Activated T-cell treated with anti-CD3 and anti-CD28 coated beads, Interleukin-2, amount 50 U/mL, for 24 hours (primary cell): ENCODE data around the gene HK1.

ENCODE experiments used
- DNase-seq: peaks from one replicate; pipeline ENCODE4 v3.0.0-alpha.2; 2020
- H3K27ac Mint-ChIP-seq: 2 replicates; pipeline ENCODE4 v1.8.0; 2020; ENCODE audit warnings: mild to moderate bottlenecking, mixed read lengths
- H3K27me3 Mint-ChIP-seq: 2 replicates; pipeline ENCODE4 v1.8.0; 2020; ENCODE audit warnings: mixed read lengths
- H3K36me3 Mint-ChIP-seq: 2 replicates; pipeline ENCODE4 v1.8.0; 2020; ENCODE audit warnings: low read depth, mixed read lengths
- H3K4me1 Mint-ChIP-seq: 2 replicates; pipeline ENCODE4 v1.8.0; 2020; ENCODE audit warnings: low read depth, mixed read lengths
- H3K4me3 Mint-ChIP-seq: 2 replicates; pipeline ENCODE4 v1.8.0; 2020; ENCODE audit warnings: mild to moderate bottlenecking, moderate library complexity, mixed read lengths
- H3K9me3 Mint-ChIP-seq: 2 replicates; pipeline ENCODE4 v1.8.0; 2020; ENCODE audit warnings: mixed read lengths

The HK1 gene

GRCh38 chr10:69385454-69386350 is 107.4 kb downstream of the HK1 start:
- Mint-ChIP-seq H3K27ac (peak overlapping the region; percentile 59), H3K27me3 (no peaks in the 10 kb centered on the region), H3K9me3 (no peaks in the 10 kb centered on the region), H3K4me1 (peaks cover 3% of the 10 kb centered on the region), H3K4me3 (no peak overlapping the region), H3K36me3 (peaks cover 96% of the 10 kb centered on the region)
- DNase-seq: no peak

GRCh38 chr10:69387500-69387899 is 109.2 kb downstream of the HK1 start:
- Mint-ChIP-seq H3K9me3 (no peaks in the 10 kb centered on the region), H3K27ac (no peak overlapping the region), H3K4me3 (no peak overlapping the region), H3K4me1 (peaks cover 12% of the 10 kb centered on the region), H3K27me3 (no peaks in the 10 kb centered on the region), H3K36me3 (peaks cover 95% of the 10 kb centered on the region)
- no peak for DNase-seq

GRCh38 chr10:69388488-69388887 is 110.2 kb downstream of the HK1 start:
- Mint-ChIP-seq H3K27me3 (no peaks in the 10 kb centered on the region), H3K36me3 (peaks cover 95% of the 10 kb centered on the region), H3K4me3 (no peak overlapping the region), H3K4me1 (peaks cover 14% of the 10 kb centered on the region), H3K9me3 (no peaks in the 10 kb centered on the region), H3K27ac (peak overlapping the region; percentile 3)
- no peak for DNase-seq

GRCh38 chr10:69389827-69390490 is 111.7 kb downstream of the HK1 start:
- DNase-seq: no peak
- Mint-ChIP-seq H3K9me3 (no peaks in the 10 kb centered on the region), H3K4me1 (peaks cover 14% of the 10 kb centered on the region)

GRCh38 chr10:69391158-69391557 is 112.9 kb downstream of the HK1 start:
- peaks cover 93% of the 10 kb centered on the region for H3K36me3 Mint-ChIP-seq
- peak overlapping the region; percentile 57 for H3K27ac Mint-ChIP-seq
- H3K4me3 Mint-ChIP-seq: no peak overlapping the region
- no peaks in the 10 kb centered on the region for H3K27me3 Mint-ChIP-seq
- H3K4me1 Mint-ChIP-seq: peaks cover 14% of the 10 kb centered on the region
- no peak for DNase-seq
- no peaks in the 10 kb centered on the region for H3K9me3 Mint-ChIP-seq

More at GRCh38 chr10:69389827-69390490, 111.7 kb downstream of the HK1 start:
- Mint-ChIP-seq H3K36me3 (peaks cover 95% of the 10 kb centered on the region), H3K27me3 (no peaks in the 10 kb centered on the region), H3K4me3 (no peak overlapping the region), H3K27ac (peak overlapping the region; percentile 86)

GRCh38 chr10:69392481-69393000 is 114.2 kb downstream of the HK1 start:
- H3K9me3 Mint-ChIP-seq: no peaks in the 10 kb centered on the region
- peaks cover 94% of the 10 kb centered on the region for H3K36me3 Mint-ChIP-seq
- peak overlapping the region; percentile 84 for H3K27ac Mint-ChIP-seq
- H3K4me3 Mint-ChIP-seq: no peak overlapping the region
- H3K4me1 Mint-ChIP-seq: peaks cover 14% of the 10 kb centered on the region
- H3K27me3 Mint-ChIP-seq: no peaks in the 10 kb centered on the region
- DNase-seq: peak; percentile 84

GRCh38 chr10:69394020-69394419 is 115.7 kb downstream of the HK1 start:
- no peaks in the 10 kb centered on the region for H3K27me3 Mint-ChIP-seq
- no peaks in the 10 kb centered on the region for H3K9me3 Mint-ChIP-seq
- H3K27ac Mint-ChIP-seq: peak overlapping the region; percentile 60
- DNase-seq: no peak
- no peak overlapping the region for H3K4me3 Mint-ChIP-seq
- peaks cover 14% of the 10 kb centered on the region for H3K4me1 Mint-ChIP-seq
- H3K36me3 Mint-ChIP-seq: peaks cover 92% of the 10 kb centered on the region

- Mint-ChIP-seq H3K27me3 (no peaks in the 10 kb centered on the region), H3K4me3 (no peak overlapping the region), H3K4me1 (peaks cover 1% of the 10 kb centered on the region), H3K36me3 (peaks cover 94% of the 10 kb centered on the region), H3K27ac (no peak overlapping the region), H3K9me3 (no peaks in the 10 kb centered on the region)
- DNase-seq: no peak
Measured at GRCh38 chr10:69397972-69398371, 119.7 kb downstream of the HK1 start.

- peak overlapping the region; percentile 76 for H3K27ac Mint-ChIP-seq
- no peaks in the 10 kb centered on the region for H3K9me3 Mint-ChIP-seq
- DNase-seq: no peak
- H3K4me1 Mint-ChIP-seq: peaks cover 2% of the 10 kb centered on the region
- no peak overlapping the region for H3K4me3 Mint-ChIP-seq
- peaks cover 94% of the 10 kb centered on the region for H3K36me3 Mint-ChIP-seq
- no peaks in the 10 kb centered on the region for H3K27me3 Mint-ChIP-seq
Measured at GRCh38 chr10:69398466-69398865, 120.2 kb downstream of the HK1 start.

- Mint-ChIP-seq H3K27ac (peak overlapping the region; percentile 57), H3K36me3 (peaks cover 90% of the 10 kb centered on the region), H3K4me3 (no peak overlapping the region), H3K9me3 (no peaks in the 10 kb centered on the region), H3K27me3 (no peaks in the 10 kb centered on the region), H3K4me1 (peaks cover 4% of the 10 kb centered on the region)
- no peak for DNase-seq
Measured at GRCh38 chr10:69400936-69401335, 122.6 kb downstream of the HK1 start.

GRCh38 chr10:69401416-69401815 is 123.1 kb downstream of the HK1 start:
- peaks cover 86% of the 10 kb centered on the region for H3K36me3 Mint-ChIP-seq

GRCh38 chr10:69402386-69402785 is 124.1 kb downstream of the HK1 start:
- no peaks in the 10 kb centered on the region for H3K9me3 Mint-ChIP-seq
- no peaks in the 10 kb centered on the region for H3K27me3 Mint-ChIP-seq
- H3K4me1 Mint-ChIP-seq: peaks cover 7% of the 10 kb centered on the region
- no peak for DNase-seq
- H3K4me3 Mint-ChIP-seq: no peak overlapping the region
- H3K27ac Mint-ChIP-seq: peak overlapping the region; percentile 64
- H3K36me3 Mint-ChIP-seq: peaks cover 77% of the 10 kb centered on the region

More at GRCh38 chr10:69401416-69401815, 123.1 kb downstream of the HK1 start:
- Mint-ChIP-seq H3K27me3 (no peaks in the 10 kb centered on the region), H3K27ac (peak overlapping the region; percentile 57), H3K4me3 (no peak overlapping the region), H3K9me3 (no peaks in the 10 kb centered on the region), H3K4me1 (peaks cover 7% of the 10 kb centered on the region)
- no peak for DNase-seq

- H3K4me1 Mint-ChIP-seq: peaks cover 12% of the 10 kb centered on the region
- H3K27ac Mint-ChIP-seq: peak overlapping the region; percentile 69
- H3K36me3 Mint-ChIP-seq: peaks cover 72% of the 10 kb centered on the region
Measured at GRCh38 chr10:69403066-69403465, 124.8 kb downstream of the HK1 start.

GRCh38 chr10:69403519-69403918 is 125.2 kb downstream of the HK1 start:
- H3K4me1 Mint-ChIP-seq: peaks cover 16% of the 10 kb centered on the region
- H3K27me3 Mint-ChIP-seq: no peaks in the 10 kb centered on the region
- peaks cover 69% of the 10 kb centered on the region for H3K36me3 Mint-ChIP-seq
- DNase-seq: no peak
- H3K27ac Mint-ChIP-seq: peak overlapping the region; percentile 69
- H3K9me3 Mint-ChIP-seq: no peaks in the 10 kb centered on the region
- H3K4me3 Mint-ChIP-seq: no peak overlapping the region

More at GRCh38 chr10:69403066-69403465, 124.8 kb downstream of the HK1 start:
- Mint-ChIP-seq H3K27me3 (no peaks in the 10 kb centered on the region), H3K4me3 (no peak overlapping the region), H3K9me3 (no peaks in the 10 kb centered on the region)
- DNase-seq: no peak

GRCh38 chr10:69404786-69405185 is 126.5 kb downstream of the HK1 start:
- no peak for DNase-seq
- Mint-ChIP-seq H3K4me3 (no peak overlapping the region), H3K27me3 (no peaks in the 10 kb centered on the region), H3K4me1 (peaks cover 22% of the 10 kb centered on the region), H3K27ac (peak overlapping the region; percentile 13), H3K9me3 (no peaks in the 10 kb centered on the region), H3K36me3 (peaks cover 56% of the 10 kb centered on the region)
